GM19328 (cell line): Measurements from ENCODE around the gene RBKS.

Experiments
- ATAC-seq: cut with Tn5 transposase; IDR thresholded peaks from one replicate; pipeline ENCODE4 v1.9.1; 2021; ENCODE audit warnings: mild to moderate bottlenecking, moderate library complexity; ENCODE audit not compliant: unreplicated experiment

The RBKS gene

DNA sequence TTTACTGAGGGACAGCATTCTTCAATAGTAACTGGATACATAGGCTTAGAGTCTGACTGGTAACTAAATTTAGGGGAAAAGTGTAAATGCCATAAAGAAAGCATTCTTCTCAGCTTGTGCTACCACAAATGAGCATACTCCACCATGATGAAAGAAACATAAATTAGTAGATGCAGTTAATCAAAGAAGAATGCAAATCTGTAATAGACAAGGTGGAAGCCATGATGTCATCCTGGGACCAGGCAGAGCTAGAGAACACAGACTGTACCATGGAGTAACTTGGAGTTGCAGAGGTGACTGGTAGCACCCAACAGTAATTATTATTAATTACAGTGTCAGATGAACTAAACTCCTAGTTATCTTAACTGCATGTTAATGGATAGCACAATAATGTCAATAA lies 51.7 kb downstream of the RBKS start:
- no peak for ATAC-seq

GRCh38 chr2:27833931-27834330 lies 56.3 kb downstream of the RBKS start:
- no peak for ATAC-seq

GRCh38 chr2:27832396-27832795 lies 57.8 kb downstream of the RBKS start:
- no peak for ATAC-seq

DNA sequence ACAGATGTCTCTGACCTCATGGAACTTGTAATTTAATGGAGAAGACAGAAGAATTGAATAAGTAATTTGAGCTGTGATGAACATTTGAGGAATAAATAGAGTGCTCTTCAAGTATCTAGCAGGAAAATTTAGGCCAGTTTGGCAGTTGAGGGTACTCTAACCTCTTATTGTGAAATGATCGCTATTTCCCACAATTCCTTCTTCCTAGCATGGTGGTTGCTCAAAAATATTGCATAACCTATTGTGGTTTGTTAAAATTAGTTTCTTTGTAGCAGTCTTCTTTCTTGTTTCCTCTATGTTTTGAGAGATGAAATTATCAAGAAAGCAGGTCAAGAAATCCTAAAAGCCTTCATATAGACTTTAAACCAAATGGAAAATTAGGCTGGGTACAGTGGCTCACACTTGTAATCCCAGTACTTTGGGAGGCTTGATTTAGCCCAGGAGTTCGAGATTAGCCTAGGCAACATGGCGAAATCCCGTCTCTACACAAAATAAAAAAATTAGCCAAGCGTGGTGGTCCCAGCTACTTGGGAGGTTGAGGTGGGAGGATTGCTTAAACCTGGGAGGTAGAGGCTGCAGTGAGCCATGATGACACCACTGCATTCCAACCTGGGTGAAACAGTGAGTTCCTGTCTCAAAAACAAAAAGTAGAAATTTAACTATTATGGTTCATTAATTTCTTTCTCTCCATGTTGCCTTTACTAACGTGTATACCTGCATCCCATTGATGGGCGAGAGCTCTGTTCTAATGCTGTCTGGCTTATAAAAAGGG lies 58.7 kb downstream of the RBKS start:
- ATAC-seq = no peak

GRCh38 chr2:27830656-27831055 lies 59.5 kb downstream of the RBKS start:
- no peak for ATAC-seq

DNA sequence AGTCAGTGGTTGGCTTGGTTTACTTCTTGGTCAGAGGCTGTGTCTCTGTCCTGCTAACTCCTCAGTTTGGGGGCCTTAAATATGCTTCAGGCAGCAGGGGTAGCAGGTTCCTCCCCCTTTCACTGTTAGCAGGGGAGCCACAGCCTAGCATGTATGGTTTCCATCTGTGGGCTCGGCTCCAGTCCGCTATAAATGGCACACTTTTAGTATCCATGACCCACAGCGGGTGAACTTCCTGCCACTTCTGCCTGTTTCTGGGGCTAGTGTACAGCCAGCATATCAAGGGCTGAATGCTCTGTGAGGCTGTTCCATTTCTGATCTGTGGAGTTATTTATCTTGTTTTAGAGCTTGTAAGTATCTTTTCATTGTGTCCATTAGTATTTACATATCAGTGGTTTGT lies 60.4 kb downstream of the RBKS start:
- no peak for ATAC-seq

GRCh38 chr2:27828305-27828704 lies 61.9 kb downstream of the RBKS start:
- ATAC-seq = no peak

DNA sequence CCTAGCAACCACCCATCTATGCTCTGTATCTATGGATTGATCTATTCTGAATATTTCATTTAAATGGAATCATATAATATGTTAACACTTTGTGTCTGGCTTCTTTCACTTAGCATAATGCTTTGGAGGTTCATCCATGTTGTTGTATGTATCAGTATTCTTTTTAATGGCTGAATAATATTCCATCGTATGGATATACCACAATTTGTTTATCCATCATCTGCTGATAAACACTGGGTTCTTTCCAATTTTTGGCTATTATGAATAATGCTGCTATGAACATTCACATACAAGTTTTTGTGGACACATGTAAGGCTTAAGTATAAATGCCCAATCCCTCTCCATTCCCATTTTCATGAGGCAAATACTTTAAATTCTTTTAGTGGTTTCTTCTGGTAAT lies 65.8 kb downstream of the RBKS start:
- no peak for ATAC-seq

DNA sequence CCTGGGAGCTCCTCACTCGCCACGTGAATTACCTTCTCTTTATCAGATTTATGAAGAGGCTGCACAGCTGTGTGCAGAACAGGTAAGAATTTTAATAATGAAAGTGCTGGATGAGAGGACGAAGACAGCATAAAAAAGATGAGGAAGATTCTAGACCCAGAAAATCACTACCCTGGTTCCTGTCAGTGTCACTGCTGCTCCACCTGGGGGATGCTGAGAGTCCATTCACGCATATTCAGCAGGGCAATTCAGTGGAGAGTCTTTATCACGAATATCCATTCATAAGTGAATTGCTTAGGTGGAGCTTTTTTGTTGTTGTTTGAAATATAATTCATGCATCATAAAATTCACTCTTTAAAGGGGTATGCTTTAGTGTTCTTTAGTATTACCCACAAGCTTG lies 66.6 kb downstream of the RBKS start:
- ATAC-seq = no peak

DNA sequence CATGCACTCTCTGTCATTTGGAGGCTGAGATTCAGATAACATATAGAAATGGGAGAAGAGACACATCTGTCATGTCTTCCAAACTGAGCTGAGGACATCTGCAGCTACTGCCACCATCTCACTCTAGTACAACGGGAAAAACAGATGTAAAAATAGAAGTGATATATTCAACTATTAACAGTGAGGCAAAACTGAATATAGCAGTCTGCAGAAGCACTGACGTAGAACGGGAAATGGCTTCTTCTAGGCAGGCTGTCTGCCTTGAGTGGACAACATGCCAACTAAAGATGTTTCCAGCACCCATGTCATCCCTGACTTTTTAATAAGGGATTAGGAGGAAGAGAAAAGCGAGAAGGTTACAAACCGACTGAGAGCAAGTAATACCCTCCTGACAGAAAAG lies 67.1 kb downstream of the RBKS start:
- no peak for ATAC-seq

GRCh38 chr2:27822049-27822448 lies 68.1 kb downstream of the RBKS start:
- no peak for ATAC-seq

DNA sequence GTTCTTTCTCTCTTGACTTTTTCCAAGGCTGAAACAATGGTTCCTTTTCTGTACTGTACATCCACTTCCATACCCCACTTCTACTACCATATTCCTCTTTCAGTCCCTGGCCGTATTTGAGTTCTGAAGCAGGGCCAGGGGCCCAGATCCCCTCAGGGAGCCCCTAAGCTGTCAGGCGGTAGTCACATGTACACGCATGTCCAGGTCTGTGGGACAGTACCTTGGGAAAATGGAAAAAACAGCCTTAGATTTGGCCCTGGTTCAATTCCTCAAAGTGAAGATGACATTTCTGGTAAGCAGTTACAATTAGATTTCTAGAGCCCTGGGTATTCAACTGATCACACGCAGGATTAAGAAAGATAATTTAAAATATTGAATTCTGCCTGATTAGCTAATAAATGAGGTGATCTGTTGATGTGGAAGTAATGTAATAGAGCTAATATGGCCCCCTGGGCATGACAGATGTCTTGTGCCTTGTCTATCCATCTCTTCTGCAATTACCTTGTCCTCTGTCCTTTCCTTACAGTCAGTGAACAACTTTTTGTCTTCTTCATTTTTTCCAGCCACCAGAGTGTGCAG lies 74.2 kb downstream of the RBKS start:
- no peak for ATAC-seq

DNA sequence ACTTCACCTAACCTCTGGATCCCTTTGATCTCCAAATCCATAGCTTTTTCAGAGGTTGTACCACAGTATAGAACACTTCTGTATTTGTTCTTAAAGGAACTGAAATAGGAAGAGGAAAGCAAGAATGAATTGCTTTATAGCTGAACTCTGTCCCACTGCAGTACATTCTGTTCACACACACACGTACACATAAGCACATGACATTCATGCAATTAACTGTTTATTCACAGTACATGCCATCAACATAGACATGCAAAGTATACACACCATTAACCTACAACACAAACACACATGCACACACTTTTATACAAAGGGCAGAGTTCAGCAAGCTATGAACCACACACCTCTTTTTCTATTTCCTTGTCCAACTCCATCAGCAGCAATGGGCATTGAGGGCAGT lies 75.4 kb downstream of the RBKS start:
- ATAC-seq = no peak

DNA sequence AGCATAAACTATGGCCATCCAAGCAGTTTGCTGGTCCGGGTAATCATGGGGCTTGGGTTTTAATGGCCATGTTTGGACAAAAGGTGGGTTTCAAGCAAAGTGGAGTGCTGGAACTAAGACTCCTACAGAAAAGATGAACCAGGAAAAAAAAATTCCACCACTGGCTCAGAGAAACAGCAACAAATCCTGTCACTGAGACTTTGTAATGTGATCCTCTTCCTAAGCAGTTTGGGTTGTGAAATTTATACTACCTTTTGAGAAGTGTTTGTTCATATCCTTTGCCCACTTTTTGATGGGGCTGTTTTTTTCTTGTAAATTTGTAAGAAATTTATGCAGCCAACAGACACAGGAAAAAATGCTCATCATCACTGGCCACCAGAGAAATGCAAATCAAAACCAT lies 78.4 kb downstream of the RBKS start:
- no peak for ATAC-seq

DNA sequence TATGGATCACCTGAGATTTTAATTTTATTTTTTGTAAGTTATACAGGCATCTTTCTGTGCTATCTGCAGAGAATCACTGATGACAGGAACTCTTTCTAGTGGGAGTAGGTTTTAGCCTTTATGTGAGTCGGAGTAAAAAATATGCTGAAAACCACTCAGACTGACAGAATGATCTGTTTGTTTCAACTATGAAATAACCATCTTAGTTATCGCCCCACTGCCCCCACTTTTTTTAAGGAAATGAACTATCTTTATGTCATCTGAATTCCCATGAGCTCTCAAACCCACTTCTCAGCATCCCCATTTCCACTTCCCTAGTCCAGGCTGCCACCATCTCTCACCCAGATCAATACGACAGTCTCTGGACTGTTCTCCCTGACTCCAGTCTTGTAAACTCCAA lies 79.7 kb downstream of the RBKS start:
- ATAC-seq = no peak

DNA sequence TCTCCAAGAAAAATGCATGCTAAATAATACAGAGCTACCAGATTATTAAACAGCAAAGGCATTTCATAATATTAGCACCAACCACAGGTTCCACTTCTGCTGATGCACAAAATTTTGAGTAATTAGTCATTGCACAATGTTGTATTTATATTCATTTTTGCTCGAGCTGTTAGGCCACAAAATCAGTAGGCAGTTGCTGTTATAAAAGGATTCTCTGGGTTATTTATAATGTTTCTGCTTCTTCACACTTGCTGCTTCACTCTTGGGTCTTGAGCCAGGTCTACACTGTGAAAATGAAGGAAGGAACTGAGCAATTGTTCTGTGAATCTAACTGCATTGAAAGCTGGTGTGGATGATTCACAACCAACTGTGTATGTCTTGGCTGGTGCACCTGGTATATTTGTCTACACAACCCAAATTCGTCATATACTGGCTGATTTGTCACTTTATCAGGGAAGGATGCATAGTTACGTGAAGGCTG lies 80.4 kb downstream of the RBKS start:
- no peak for ATAC-seq

DNA sequence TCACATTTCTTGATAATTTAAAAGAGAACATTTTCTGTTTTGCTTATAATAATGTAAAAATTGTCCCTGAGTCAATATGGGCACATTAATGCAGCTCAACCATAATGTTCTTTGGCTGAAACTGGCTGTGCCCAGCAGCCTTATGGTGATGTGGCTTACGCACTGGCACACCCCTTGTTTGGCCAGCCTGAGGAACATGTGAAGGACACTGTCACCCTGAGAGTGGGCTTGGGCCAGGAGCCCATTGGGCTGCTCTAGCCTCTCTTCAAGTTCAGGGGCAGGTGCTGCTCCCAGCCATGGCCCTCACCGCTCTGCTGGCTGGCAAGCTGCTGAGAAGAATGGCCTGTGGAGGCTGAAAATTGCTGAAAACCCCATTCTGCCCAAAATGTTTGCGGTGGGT lies 81.2 kb downstream of the RBKS start:
- no peak for ATAC-seq

GRCh38 chr2:27808418-27808817 lies 81.8 kb downstream of the RBKS start:
- no peak for ATAC-seq

- no peak for ATAC-seq
These were observed 82.7 kb downstream of the RBKS start for GRCh38 chr2:27807476-27807875.

DNA sequence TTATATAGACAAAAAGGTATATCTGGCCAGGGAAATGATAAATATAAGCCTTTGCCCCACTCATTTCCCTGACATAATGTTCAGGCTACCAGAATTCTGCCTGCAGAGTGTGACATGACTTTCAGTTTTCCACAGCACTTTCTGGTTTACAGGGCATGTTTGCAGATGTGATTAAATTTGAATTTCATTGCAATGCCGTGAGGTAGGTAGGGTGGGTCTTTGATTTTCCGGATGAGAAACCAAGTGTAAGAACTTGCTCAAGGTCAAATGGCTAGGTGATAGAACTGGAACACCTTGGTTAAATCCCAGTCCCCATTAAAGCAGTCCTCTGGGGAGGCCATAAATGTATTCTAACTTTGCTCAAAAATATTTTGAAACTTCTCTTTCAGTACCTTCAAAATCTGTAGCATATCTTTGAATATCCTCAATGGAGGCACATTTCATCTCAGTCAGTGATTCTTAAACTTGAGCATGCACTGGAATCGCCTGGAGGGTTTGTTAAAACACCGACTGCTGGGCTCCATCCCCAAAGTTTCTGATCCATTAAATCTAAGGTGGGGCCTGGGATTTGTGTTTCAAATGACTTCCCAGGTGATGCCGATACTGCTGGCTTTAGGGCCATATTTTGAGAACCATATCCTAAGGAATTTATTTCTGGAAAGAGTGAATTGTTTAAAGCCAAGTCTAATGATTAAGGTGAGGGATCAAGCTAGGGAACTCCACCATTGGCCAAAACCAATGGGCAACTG lies 83.7 kb downstream of the RBKS start:
- no peak for ATAC-seq

DNA sequence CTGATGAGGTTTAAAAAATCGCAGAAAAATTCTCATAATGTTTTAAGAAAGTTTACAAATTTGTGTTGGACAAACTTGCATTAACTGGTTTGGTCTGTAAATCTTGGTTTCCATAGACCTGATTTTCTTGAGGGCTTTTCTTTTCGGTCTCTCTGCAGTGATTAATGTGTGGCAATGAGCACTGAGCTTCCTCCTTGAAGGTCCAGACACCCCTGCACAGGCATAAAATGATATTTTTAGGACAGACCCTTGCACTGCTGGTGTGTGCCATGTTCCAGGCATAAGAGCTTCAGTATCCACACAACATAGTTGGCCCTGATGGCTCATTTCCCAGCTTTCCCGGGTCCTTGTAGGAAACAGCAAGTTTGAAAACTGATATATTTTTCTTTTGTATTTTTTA lies 85.0 kb downstream of the RBKS start:
- no peak for ATAC-seq

GRCh38 chr2:27804146-27804545 lies 86.0 kb downstream of the RBKS start:
- ATAC-seq = no peak
